ENCODE measurements around the gene ADAMTS3.

The ADAMTS3 gene

GRCh38 chr4:72305620-72306019 lies 263.4 kb downstream of the ADAMTS3 start:
- TF ChIP-seq ZNF37A (tag by site-specific recombination; IDR thresholded peaks at IDR 0.05) = no peak
- no peak for TF ChIP-seq ZNF423 (tag by site-specific recombination; IDR thresholded peaks at IDR 0.05)
- TF ChIP-seq ZNF426 (tag by site-specific recombination; IDR thresholded peaks at IDR 0.05) = no peak
- TF ChIP-seq ZNF747 (tag by site-specific recombination; IDR thresholded peaks at IDR 0.05) = no peak
- TF ChIP-seq ZNF843 (tag by site-specific recombination; IDR thresholded peaks at IDR 0.05) = no peak
- TF ChIP-seq ZNF239 (tag by site-specific recombination; IDR thresholded peaks at IDR 0.05) = no peak
- TF ChIP-seq ZNF837 (tag by site-specific recombination; IDR thresholded peaks at IDR 0.05) = no peak
- TF ChIP-seq GLI4 (tag by site-specific recombination; IDR thresholded peaks at IDR 0.05) = no peak
- no peak for TF ChIP-seq ZNF133 (tag by site-specific recombination; IDR thresholded peaks at IDR 0.05)
- no peak for TF ChIP-seq ZSCAN23 (tag by site-specific recombination; IDR thresholded peaks at IDR 0.05)
- TF ChIP-seq ZNF670 (tag by site-specific recombination; IDR thresholded peaks at IDR 0.05; ENCODE audit: low read depth) = no peak
- no peak for TF ChIP-seq ZNF155 (tag by site-specific recombination; IDR thresholded peaks at IDR 0.05)
- no peak for TF ChIP-seq YY1 (tag by site-specific recombination; IDR thresholded peaks at IDR 0.05)
- TF ChIP-seq ZNF701 (tag by site-specific recombination; IDR thresholded peaks at IDR 0.05) = no peak
- no peak for TF ChIP-seq ZNF114 (tag by site-specific recombination; IDR thresholded peaks at IDR 0.05)
- no peak for TF ChIP-seq ZBTB7A (tag by site-specific recombination; IDR thresholded peaks at IDR 0.05; ENCODE audit: low read depth)
- Histone ChIP-seq H3K9me3 (ENCODE audit: control insufficient read depth, insufficient read depth, low read depth, low read length) (no peaks in the 10 kb centered on the region), H3K36me3 (ENCODE audit: control insufficient read depth in 2 of 2, insufficient read depth in 1 of 2, low read length in 2 of 2) (no peaks in the 10 kb centered on the region), H3K27ac (ENCODE audit: extremely low read depth, low read depth, low read length) (no peak overlapping the region), H3K4me1 (ENCODE audit: control insufficient read depth, insufficient read depth, low read length) (no peaks in the 10 kb centered on the region), H3K4me3 (ENCODE audit: low read depth, low read length) (no peak overlapping the region)
- ChIA-PET CTCF (interaction anchor here (1.7 kb wide), 1 partner anchor 22 kb away, joined by 6 read pairs; no protein-coding TSS in a partner anchor), POLR2A (no interaction called here)

DNA sequence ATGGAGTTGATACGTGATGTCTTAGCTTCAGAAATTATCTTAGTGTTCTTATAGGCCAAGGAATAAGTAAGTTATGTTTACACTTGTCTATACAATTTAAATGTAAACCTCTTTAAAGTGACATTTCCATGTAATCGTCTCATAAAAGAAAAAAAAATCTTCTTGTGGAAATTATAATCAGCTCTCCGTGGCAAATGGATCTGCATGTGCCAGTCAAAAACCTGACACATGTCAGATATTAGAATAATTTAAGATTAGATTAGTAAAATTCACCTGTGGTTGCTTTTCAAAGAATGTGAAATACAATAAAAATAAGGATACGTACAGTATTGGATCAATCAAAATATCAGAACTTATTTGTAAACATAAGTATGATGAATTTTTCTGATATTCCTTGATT lies 263.9 kb downstream of the ADAMTS3 start:
- H3K9me3 ChIP-seq (ENCODE audit: control insufficient read depth, insufficient read depth, low read depth, low read length) = no peaks in the 10 kb centered on the region
- H3K27ac ChIP-seq (ENCODE audit: extremely low read depth, low read depth, low read length) = no peak overlapping the region
- H3K4me3 ChIP-seq (ENCODE audit: low read depth, low read length) = no peak overlapping the region
- ChIA-PET CTCF (interaction anchor here (0.6 to 1.7 kb wide), 2 partner anchors 22 to 642 kb away, joined by 4 to 6 read pairs; no protein-coding TSS in a partner anchor), POLR2A (no interaction called here)
- no peak for TF ChIP-seq ZNF600 (tag by site-specific recombination; IDR thresholded peaks at IDR 0.05)
- no peak for TF ChIP-seq ZNF776 (tag by site-specific recombination; IDR thresholded peaks at IDR 0.05; ENCODE audit: borderline replicate concordance)
- TF ChIP-seq ZNF24 (tag by site-specific recombination; IDR thresholded peaks at IDR 0.05) = no peak
- TF ChIP-seq ZNF677 (tag by site-specific recombination; IDR thresholded peaks at IDR 0.05) = no peak
- TF ChIP-seq TRIM28 (IDR thresholded peaks at IDR 0.05; ENCODE audit: borderline replicate concordance, low read length) = no peak
- TF ChIP-seq SALL2 (tag by site-specific recombination; IDR thresholded peaks at IDR 0.05; ENCODE audit: borderline replicate concordance) = no peak
- no peak for TF ChIP-seq ZNF274 (IDR thresholded peaks at IDR 0.05; ENCODE audit: low read length)
- TF ChIP-seq ZNF274 (tag by site-specific recombination; IDR thresholded peaks at IDR 0.05; ENCODE audit: borderline replicate concordance) = no peak
- TF ChIP-seq ZBTB8A (tag by site-specific recombination; IDR thresholded peaks at IDR 0.05) = no peak
- TF ChIP-seq, protein P1, sequence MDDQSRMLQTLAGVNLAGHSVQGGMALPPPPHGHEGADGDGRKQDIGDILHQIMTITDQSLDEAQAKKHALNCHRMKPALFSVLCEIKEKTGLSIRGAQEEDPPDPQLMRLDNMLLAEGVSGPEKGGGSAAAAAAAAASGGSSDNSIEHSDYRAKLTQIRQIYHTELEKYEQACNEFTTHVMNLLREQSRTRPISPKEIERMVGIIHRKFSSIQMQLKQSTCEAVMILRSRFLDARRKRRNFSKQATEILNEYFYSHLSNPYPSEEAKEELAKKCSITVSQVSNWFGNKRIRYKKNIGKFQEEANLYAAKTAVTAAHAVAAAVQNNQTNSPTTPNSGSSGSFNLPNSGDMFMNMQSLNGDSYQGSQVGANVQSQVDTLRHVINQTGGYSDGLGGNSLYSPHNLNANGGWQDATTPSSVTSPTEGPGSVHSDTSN (CRISPR knock-in tag; IDR thresholded peaks at IDR 0.05) = no peak
- no peak for TF ChIP-seq KLF16 (tag by site-specific recombination; IDR thresholded peaks at IDR 0.05)
- TF ChIP-seq, protein P2, sequence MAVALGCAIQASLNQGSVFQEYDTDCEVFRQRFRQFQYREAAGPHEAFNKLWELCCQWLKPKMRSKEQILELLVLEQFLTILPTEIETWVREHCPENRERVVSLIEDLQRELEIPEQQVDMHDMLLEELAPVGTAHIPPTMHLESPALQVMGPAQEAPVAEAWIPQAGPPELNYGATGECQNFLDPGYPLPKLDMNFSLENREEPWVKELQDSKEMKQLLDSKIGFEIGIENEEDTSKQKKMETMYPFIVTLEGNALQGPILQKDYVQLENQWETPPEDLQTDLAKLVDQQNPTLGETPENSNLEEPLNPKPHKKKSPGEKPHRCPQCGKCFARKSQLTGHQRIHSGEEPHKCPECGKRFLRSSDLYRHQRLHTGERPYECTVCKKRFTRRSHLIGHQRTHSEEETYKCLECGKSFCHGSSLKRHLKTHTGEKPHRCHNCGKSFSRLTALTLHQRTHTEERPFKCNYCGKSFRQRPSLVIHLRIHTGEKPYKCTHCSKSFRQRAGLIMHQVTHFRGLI (tag by site-specific recombination; IDR thresholded peaks at IDR 0.05) = no peak
- no peak for TF ChIP-seq FEZF1 (tag by site-specific recombination; IDR thresholded peaks at IDR 0.05)
- TF ChIP-seq ZNF521 (tag by site-specific recombination; IDR thresholded peaks at IDR 0.05) = no peak
- no peak for TF ChIP-seq ZNF214 (tag by site-specific recombination; IDR thresholded peaks at IDR 0.05; ENCODE audit: borderline replicate concordance)
- TF ChIP-seq ZNF843 (tag by site-specific recombination; IDR thresholded peaks at IDR 0.05) = no peak
- TF ChIP-seq SCRT1 (tag by site-specific recombination; IDR thresholded peaks at IDR 0.05; ENCODE audit: borderline replicate concordance) = no peak
- TF ChIP-seq ZNF19 (tag by site-specific recombination; IDR thresholded peaks at IDR 0.05; ENCODE audit: low read depth) = no peak
- TF ChIP-seq ZNF311 (tag by site-specific recombination; IDR thresholded peaks at IDR 0.05; ENCODE audit: borderline replicate concordance) = no peak
- TF ChIP-seq ZNF221 (tag by site-specific recombination; IDR thresholded peaks at IDR 0.05; ENCODE audit: borderline replicate concordance) = no peak
- no peaks in the 10 kb centered on the region for H3K36me3 ChIP-seq (ENCODE audit: control insufficient read depth in 2 of 2, insufficient read depth in 1 of 2, low read length in 2 of 2)
- H3K4me1 ChIP-seq (ENCODE audit: control insufficient read depth, insufficient read depth, low read length) = no peaks in the 10 kb centered on the region

All from HEK293 (cell line).